Measurements from ENCODE around the gene GALNT17.

Gene GALNT17

DNA sequence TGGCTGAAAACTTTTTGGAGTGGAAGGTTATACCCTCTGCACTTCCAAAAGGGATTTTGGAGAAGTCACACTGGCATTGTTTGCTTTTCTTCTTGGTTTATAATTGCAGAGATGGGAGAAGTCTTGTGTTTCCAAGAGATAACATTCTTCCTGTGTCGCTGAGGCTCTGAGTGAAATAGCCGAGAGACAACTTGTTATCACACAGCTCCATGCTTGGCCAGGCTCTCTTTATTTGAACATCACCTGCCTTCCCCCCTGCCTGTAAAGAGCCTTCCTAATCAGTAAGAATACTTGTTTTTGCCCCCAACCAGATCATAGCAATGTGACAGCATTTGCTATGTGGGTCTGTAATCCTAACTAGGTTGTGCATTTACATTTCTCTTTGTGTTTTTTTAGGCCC is 270.7 kb downstream of the GALNT17 start:
- no peak for DNase-seq (ENCODE audit: low spot score)

DNA sequence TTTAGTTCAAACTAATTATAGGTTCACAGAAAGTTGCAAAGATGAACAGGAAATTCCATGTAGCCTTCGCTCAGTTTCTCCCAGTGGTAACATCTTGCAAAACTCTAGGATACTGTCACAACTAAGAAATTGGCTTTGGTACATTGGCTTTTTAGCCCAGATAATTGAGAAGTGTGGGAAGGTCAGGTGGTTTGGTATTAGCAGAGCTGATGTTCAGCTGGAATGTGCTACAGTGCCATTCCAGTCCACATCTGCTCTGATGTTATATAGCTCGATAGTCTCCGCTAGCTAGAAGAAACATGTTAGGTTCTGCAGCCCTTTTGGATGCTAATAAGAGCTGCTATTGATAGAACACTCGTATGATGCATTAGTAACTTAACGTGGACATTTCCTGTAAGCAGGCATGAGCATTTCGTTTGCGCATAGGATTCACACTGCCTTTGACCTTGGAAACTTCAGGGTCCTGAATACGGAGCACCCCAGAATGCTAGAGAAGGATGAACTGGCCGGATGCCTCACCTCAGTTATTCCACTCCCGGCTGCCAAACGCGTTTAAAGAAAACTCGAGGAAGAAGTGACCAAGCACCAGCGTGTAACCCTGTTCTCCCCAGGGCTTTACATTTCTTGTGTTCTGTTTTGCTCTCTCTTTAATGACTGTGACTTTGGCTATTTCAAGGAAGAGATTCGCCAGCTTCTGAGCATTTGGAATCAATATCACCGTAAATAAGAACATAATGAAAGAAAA is 271.4 kb downstream of the GALNT17 start:
- no peak for DNase-seq (ENCODE audit: low spot score)

DNA sequence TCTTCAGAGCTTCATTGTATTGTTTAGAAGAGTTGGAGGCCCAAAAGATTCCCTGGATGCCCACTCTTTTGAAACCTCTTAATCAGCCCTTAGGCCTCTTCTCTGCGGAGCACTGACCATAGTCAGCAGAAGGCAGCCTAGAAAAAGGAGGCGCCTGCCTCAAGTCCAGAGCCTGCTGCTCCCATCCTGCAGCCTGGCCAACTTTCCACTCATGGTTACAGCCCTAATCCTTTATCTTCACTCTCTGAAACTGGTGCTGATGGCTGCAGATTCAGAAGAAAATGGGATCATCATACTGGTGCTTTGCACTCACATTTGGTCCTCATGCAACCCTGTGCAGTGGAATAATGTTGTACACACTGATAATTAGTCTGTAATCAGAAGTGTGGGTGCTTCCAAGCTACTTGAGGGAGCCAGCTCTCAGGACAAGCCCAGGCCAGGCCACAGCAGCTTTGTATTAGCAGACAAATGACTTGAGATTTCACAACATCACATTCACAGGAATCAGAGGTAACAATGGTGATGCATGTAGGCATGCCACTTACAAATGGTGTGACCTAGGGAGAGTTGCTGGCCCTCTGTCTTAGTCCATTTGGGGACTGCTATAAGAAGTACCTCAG is 272.9 kb downstream of the GALNT17 start:
- no peak for DNase-seq (ENCODE audit: low spot score)

DNA sequence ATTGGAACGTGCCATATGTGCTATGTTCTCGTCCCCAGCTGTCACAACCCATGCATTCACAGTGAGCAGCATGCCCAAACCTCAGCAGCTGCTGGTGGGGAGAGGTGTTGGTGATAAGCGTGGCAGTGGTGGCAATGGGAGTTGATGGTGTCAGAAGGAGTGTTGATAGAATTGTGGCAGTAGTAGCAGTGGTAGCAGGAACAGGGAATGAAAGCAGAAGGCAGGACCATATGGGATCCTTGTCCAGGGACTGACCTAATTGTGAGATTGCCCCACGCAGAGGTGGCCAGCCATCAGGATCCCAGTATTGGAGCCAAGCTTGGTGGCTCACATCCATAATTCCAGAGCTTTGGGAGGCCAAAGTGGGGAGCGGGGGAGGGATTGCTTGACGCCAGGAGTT is 276.3 kb downstream of the GALNT17 start:
- DNase-seq (ENCODE audit: low spot score), result no peak

DNA sequence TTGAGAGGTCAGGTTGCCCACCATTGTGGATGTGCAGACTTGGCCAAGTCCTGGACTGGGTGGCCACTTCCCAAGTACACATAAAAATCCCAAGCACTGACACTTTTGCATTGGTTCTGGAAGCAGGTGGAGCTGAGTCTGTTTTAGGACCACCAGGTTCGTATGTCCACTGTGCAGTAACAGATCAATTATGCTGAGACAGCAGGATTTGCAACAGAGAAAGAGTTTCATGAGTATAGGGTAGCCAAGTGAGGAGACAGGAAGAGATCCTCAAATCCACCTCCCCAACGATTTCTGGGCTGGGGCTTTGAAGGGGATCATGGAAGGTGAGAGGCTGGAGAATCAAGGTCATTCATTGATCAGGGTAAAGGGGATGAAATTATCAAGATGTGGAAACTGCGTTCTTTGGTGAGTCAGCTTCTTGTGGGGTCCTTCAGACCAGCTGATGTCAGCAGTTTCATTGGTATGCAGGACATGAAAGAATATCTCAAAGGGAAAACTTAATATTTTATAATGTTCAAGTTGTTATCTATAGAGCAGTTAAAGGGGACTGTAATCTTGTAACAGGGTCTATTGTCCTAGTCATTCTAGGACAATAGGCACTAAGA is 277.7 kb downstream of the GALNT17 start:
- DNase-seq (ENCODE audit: low spot score), result no peak

DNA sequence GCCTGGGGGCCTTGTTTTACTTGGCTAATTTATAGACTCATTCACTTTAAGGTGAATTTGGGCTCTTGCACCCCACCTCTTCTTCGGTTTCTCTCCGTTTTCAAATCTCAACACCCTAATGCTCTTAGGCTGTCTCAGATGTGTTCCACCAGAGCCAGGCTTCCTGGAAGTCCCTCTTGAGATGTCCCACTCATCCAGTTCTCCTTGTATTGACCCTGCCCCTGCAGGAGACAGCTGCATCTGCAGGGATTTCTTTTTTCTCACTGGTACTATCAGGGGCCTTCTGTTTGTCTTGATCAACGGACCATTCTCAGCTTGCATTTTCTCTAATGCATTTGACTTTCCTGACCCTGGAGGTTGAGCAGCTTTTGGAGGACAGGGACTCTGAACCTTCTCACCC is 279.5 kb downstream of the GALNT17 start:
- DNase-seq (ENCODE audit: low spot score), result no peak

DNA sequence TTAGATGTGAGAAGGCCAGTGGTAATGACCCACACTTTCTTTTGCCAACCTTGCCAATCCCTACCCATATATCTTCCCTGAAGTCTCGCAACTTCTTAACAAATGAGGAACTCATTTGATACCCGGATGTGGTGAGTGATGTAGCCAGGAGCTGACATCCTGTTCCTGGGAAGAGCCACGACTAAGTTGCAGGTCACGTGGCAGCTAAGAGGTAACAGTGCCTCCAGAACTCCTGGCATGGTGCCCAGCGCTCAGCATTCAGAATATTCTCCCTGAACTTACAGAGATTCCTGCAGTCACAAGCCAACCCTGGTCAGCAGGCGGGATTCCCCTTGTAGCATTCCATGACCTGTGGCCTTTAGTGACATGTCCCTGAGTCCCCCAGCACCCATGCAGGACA is 282.5 kb downstream of the GALNT17 start:
- no peak for DNase-seq (ENCODE audit: low spot score)

DNA sequence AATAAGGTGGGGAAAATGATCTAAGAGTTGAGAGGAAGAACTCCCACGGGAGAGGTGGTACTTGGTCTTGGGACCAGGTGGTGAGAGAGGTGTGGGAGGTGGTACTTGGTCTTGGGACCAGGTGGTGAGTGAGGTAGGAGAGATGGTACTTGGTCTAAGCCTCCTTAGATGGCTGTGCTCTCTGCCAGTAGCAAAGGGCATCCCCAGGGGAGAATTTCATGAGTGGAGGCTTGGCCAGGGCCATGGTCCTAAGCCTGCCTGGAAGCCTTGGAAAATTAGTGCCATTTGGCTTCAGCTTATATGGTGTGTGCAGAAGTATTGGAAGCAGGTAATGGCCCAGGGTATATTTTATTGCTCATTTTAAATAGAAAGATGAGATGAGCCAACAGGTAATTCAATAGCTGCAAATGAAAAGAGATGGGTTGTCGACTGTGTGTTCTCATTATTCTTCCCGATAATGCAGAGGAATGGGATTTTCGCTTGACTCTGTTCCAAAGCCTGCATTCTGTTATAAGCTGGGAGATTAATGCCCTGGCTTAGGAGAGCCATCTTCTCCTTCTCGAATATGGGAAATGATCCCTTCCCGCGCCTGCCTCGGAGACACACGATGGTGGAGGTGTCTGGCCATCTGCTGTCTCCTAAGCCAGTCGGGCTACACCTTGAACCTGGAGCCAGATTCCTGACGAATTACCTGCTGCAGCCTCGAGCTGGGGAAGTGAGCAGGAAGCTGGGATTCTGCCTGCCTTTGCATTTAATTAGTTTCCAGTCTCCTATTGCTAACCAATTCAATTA is 287.8 kb downstream of the GALNT17 start:
- DNase-seq (ENCODE audit: low spot score), result no peak

DNA sequence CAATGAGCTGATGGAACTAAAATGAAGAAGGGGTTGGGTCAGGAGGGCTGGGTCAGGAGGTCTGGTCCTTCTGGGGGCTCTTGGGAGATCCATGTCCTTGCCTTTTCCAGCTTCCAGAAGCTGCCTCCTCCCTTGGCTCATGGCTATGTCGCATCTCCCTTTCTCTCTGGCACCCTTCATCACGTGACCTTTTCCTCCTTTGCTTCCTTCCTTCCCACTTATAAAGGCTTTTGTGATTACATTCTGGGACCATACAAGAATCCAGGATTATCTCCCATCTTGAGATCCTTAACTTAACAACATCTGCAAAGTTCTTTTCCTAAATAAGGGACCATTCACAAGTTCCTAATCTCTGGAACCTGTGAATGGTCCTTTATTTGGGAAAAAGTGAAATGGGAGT is 290.2 kb downstream of the GALNT17 start:
- DNase-seq (ENCODE audit: low spot score), result no peak

DNA sequence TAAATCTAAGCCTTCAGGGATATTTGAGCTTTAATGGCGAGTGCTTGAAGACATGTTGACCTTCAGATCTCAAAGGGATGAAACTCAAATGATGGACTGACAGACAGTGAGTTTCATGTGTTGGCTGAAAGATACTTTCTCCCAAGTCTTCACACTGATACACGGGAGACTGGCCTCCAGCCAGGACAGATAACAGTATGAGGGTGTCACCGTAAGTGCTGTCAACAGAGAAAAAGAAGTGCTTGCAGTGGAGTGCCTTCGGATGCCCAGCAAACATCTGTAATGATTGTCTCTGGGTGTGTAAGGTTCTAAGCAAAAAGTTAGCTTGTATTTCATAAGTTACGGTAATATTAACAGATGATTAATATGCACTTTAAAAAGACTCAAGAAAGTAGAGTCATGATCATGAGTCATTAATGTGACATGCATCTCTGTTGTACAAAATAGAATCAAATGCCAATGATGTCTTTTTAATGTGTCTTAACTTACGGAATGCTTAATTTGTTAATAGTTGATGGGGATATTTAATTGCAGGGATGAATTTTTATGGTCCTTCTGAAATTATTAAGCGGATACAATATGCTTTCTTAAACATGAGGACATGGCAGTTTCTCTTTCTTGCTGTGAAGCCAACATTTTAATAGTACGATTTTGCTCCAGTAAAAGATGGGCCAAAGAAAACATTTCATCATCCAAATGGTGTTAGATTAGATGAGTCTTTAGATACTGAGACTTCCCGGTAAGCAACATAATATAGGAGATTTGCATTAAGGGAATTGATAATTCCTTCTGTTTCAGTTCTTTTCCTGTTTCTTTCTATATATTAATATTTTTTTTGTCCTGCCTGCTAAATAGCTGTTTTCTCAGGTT is 292.5 kb downstream of the GALNT17 start:
- DNase-seq (ENCODE audit: low spot score), result no peak

DNA sequence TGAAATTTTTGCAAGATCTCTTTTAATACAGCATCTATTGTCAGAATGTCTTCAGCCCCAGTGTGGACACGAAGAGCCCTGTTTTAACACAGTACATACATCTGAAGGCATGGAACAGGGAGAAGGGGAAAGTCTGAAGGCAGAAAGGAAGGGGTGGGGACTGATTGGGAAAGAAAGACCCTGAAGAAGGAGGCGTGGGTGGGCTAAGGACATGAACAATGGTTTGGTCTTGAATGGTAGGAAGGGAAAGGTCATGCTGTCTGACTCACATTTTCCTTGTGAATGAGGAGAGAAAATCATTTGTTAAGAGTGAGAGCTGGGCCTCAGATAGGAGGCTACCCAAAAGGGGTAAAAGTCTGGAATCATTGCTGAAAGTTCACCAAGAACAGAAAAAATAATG is 297.1 kb downstream of the GALNT17 start:
- no peak for DNase-seq (ENCODE audit: low spot score)

DNA sequence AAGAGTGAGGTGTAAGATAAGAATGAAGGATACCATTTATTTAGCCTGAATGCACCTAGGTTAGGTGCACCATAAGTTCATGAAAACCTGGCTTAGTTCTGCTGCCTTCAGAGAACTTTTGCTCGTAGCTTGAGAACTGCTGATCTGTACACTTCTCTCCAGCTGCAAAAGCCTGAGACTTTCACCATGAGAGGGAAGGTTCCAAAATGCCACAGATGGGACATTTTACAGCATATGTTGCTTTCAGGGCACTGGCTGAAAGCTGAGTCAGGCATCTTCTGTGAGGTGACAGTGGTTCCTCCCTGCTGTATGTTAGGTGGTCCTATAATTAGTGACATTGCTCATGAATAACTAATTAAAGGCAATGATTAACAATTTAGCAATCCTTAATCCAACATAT is 298.3 kb downstream of the GALNT17 start:
- DNase-seq (ENCODE audit: low spot score), result no peak

DNA sequence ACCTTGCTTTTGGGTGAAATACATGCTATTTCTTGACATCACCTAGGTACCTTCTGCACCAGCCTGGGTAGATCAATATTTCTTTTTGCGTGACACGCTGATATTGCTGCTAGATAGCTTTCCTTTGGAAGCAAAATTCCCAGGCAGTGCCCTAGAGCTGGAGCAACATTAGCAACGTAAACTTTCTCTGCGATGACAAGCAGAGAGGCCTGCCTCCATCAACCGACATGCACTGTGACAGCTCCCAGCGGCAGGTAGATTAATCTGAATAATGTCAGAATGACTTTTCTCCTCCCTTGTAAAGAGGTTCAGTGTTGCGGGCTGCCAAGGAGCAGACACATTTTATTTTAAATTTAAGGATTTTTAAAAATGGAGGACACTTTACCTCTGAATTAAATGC is 307.4 kb downstream of the GALNT17 start:
- no peak for DNase-seq (ENCODE audit: low spot score)

DNA sequence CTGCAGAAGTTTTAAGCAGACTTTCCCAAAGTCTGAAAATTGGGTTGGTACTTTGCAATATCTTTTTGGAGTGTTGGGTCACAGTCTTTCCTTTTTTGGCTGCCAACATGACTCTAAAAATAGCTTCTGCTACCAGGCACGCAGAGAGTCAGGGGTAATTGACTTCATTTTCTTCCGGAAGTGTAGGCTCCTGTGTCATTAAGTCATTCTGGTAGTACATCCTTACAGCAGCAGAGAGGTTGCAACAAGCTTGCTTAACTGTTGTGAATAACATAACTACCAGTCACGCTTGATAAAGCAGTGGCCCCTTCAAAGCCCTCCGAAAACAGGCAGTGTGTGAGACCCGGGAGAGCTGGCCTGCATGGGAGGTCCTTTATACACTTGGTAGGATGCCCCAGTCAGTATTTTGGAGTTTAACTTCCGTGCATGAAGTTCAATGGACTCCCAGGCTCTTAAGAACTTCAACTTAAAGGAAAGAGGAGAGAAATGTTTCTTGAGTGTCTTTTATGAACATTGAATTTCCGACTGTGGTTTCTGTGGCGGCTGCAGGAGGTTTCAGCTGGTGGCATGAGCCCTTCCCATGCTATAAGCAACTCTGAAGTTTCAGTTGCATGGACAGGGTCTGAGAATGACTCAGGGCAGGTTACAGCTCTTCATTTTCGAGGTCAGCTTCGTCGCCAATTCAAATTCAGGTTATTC is 310.7 kb downstream of the GALNT17 start:
- no peak for DNase-seq (ENCODE audit: low spot score)

DNA sequence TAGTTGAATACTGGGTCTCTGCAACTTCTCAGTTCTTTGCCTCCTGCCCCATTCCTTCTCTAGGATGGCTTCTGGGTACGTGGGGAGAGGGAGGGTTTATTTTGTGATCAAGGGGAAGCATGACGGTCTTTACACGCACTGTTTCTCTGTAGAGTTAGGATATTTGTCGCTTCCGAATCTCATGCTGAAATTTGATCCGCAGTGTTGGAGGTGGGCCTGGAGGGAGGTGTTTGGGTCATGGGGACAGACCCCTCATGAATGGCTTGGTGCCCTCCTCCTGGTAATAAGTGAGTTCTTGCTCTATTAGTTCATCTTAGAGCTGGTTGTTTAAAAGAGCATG is 311.2 kb downstream of the GALNT17 start:
- no peak for DNase-seq (ENCODE audit: low spot score)

DNA sequence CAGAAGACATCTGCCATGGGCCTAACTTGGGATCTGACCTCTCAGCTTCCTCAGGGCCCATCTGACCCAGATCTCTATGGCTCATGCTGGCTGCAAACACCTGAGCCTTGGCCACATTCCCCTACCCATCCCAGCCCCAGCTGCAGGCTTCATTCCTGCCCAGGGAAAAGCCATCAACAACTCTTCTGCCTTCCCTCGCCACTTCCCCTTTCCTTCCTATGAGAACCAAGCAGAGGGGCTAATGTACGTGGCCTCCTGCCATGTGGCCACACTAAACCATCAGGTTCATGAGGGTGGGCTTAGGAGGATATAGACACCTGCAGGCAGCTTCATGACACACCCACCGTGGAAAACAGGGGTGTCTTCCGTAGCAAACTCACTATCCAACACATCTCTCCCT is 312.2 kb downstream of the GALNT17 start:
- no peak for DNase-seq (ENCODE audit: low spot score)

DNA sequence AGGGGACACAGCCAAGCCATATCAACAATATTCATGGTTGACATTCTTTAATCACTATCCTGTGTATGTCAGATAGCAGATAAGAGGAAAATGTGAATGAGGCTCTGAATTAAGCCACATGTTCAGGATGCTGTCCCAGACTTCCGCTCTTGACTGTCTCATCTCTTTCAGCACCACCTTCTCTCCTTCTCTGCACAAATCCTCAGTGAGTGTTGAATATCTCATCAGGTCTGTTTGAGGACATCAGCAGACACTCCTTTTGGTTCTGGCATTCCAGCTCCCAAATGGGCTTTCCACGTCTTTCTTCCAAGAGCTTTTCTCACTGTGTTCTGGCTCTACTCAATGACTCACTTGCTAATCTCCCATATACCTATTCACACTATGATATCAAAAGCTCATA is 321.7 kb downstream of the GALNT17 start:
- no peak for DNase-seq (ENCODE audit: low spot score)

DNA sequence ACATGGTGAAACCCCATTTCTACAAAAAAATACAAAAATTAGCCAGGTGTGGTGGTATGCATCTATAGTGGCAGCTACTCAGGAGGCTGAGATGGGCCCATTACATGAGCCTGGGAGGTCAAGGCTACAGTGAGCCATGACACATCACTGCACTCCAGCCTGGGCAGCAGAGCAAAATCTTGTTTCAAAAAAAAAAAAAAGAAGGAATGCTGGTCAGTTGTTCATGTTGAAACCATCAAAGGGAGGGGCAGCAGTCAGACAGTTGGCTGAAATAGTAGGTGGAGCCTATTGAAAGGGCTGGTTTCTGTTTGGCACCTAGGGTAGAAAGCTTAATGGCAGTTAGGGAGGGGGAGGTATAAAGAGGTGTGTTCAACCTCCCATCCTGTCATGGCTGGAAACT is 323.0 kb downstream of the GALNT17 start:
- no peak for DNase-seq (ENCODE audit: low spot score)

DNA sequence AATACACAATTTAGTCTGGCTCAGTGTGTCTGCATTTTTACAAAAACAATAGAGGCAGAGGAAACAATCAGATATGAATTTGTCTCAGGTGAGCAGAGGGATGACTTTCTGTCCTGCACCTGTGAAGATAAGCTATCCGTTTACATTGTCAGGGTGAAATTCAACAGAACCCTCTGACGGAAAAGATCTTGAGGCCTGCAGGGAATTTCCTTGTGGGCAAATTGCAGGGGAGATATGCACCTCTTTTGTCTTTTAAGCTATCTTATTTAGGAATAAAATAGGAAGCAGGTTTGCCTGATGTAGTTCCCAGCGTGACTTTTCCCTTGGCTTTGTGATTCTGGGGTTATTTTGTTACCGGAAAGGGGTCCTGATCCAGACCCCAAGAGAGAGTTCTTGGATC is 325.1 kb downstream of the GALNT17 start:
- no peak for DNase-seq (ENCODE audit: low spot score)

DNA sequence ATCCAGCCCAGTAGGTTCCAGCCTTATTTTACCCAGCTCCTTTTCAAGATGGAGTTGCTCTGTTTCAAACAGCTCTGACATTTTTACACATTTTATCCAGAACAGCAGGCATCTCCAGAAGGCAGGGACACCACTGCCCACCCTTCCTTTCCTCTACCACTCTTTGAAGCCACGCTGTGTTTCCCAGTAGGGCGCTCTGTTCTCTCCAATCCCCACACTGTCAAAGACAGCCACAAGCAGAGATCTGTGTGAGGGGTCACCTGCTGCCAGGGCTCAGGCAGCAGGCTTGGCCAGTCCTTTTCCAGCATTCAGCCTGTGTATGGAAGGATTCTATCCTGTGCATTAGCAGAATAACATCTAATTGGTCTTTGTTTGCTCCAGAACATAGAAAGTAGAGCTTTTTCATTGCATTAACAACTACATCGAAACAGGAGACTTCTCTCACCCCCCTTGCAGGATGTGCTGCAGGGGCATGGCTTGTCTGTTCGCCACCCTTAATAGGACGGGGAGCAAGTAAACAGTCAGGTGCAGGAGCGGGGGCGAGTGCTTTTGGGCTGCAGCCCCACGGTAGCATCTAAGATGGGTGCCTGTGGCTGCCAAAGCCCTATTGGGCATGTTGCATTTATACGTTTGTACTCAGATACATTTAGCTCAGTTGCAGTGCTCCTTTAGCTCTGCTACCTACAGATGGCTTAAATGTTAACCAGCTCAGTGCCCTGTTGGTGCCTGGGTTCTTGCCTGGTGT is 326.1 kb downstream of the GALNT17 start:
- no peak for DNase-seq (ENCODE audit: low spot score)

DNA sequence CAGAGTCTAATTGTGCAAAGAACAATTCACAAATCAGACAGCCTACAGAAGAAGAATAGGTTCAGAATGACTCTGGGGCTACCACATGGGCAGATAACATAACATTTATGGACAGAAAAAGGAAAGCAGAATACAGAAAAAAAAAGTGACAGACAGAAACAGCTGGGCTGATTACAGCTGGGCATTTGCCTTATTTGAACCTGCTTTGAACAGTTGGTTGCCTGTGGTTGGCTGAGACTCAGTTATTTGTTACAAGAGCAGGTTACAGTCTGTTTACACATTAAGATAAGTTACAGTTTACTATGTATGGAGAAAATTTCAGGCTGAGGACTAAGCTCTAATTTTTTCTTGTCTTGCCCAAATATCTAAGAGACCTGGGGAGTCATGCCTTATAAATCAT is 327.2 kb downstream of the GALNT17 start:
- DNase-seq (ENCODE audit: low spot score), result no peak

Measured in NAMALWA (cell line).